HL-60/S4 (cell line): ENCODE data around the gene BDP1.
"Not testable (repeated sequence)": the region's sequence is repeated elsewhere in the genome, so short reads cannot be mapped to it uniquely, and the experiment has no call there.

Source experiments
- in situ Hi-C: fragments of 300-500 bp; cut with MboI; formaldehyde crosslinking; loops from 2 replicates; pipeline ENCODE4 v1.14.3; 2022; ENCODE audit warnings: low sequenced_read_pairs

BDP1 gene

DNA sequence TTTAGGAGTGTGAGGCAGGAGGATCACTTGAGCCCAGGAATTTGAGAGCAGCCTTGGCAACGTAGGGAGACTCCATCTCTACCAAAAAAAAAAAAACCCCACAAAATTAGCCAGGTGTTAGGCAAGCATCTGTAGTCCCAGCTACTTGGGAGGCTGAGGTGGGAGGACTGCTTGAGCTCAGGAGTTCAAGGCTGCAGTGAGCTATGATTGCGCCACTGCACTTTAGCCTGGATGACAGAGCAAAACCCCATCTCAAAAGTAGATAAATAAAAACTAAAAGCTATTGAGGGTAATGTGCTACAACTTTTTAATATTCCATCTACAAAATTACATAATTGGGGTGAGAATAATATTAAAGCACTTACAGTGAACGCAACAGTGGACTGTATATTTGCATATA lies 5.9 kb downstream of the BDP1 start:
- in situ Hi-C loops, result loop anchor here (25.0 kb wide), 1 partner anchor 101 kb away; no protein-coding TSS in a partner anchor

DNA sequence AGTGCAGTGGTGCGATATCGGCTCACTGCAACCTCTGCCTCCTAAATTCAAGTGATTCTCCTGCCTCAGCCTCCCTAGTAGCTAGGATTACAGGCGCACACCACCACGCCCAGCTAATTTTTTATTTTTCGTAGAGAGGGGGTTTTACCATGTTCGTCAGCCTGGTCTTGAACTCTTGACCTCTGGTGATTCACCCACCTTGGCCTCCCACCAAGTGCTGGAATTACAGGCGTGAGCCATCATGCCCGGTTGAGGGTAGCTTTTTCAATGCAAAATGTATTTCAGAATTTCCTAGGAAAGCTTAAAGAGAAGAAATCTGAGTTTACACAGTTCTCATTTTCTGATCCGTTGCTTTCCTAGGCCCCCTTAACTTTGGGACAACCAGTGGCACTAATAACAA lies 15.7 kb downstream of the BDP1 start:
- in situ Hi-C loops, result loop anchor here (25.0 kb wide), 1 partner anchor 91 kb away; no protein-coding TSS in a partner anchor

DNA sequence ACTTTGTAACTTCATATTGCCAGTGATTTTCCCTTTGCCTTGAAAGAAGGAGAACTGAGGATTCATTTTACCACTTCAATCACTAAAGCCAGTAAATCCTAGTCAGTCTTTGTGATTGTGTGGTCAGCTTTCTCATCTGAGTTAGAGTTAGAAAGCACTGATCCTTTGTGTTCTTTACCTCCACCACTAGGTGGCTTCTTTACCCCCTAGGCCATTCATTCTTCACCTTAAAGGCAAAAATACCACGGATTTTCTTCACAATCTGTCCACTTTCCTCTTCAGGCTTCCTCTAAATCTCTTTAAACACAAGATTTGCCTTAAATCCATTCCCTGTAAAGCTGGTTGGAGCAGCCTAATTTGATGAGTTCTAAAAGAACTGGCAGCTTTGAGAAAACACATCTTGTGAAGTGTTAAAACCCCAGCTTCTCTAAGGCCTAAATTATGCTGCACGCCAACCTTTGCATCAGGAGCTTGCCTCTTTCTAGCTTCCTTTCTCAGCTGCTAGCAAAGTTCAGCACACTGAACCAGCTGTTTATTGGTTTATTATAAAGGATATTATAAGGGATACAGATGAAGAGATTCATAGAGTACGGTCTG lies 20.4 kb downstream of the BDP1 start:
- in situ Hi-C loops, result no loop called here

DNA sequence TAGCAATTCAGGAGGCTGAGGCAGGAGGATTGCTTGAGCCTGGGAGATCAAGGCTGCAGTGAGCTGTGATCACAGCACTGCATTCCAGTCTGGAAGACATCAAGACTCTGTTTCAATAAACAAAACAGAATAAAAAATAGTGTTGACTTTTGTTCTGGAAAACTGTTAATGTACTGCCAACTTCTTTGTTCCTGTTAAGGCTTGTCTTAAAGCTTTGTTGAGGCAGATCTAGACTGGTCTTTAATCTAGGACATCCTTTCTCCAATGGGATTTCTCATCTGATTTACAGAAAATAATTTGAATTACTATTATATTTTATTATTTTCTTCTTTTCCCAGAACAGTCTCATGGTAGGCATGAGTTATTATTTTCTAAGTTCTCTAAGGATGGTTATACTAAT lies 26.0 kb downstream of the BDP1 start:
- in situ Hi-C loops, result no loop called here

DNA sequence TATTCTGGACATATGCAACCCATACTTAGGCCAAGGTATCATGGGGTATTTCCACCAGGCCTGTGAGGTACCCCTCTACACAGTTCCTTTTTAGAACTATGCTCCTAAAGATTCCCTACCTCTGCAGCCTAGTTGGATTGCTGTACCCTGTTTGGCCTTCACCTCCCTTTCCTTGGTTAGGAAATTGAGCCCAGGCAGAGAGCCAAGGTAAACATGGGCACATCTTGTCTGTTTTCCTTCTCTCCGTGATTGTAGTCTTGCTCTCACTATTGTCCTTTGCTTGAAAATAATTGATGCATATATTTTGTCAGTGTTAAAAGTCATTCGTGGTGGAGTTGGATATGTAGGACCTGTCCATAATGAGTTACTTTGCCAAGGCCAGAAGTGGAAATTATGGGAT lies 26.7 kb downstream of the BDP1 start:
- in situ Hi-C loops, result no loop called here

DNA sequence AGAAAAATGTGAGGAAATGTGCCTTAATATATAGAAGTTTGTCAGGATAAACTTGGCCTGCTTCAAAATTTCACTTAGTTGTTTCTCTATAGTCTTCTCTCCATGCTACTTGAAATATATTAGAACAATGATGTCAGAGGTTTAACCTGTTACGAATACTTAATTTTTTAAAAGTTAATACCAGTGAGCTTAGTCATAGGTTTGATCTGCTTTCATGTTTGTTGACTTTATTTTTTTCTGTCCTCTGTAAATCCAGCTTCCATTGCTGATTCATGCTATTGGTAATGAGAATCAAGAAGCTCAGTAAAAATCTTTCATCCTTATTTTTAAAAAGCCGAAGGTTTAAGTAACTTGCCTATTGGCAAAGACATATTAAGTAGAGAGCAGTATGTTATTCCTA lies 27.9 kb downstream of the BDP1 start:
- in situ Hi-C loops, result no loop called here

DNA sequence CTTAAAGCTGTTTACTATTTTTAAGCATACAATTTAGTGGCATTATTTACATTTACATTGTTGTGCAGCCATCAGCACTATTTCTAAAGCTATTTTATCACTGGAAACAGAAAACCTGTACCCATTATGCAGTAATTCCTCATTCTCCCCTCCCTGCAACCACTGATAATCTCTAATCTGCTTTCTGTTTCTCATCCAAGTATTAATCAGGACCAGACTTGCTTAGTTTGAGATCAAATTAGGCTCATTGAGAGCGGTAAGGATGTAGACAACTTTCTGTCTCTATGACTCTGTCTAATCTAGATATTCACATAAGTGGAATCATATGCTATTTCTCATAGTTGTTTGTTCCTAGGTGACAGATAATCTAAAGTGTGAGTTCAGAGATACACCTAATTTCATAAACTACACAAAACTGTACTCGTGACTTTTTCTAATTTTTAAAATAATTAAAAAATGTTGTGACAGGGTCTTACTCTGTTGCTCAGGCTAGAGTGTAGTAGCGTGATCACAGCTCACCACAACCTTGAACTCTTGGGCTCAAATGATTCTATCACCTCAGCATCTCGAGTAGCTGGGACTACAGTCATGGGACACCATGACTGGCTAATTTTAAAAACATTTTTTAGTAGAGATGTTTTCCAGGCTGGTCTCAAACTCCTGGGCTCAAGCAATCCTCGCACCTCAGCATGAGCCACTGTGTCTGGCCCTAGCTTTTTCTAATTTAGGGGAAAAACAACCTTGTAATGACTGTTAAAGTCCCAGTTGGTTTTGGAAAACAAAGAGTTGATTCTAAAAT lies 37.6 kb downstream of the BDP1 start:
- in situ Hi-C loops, result no loop called here

DNA sequence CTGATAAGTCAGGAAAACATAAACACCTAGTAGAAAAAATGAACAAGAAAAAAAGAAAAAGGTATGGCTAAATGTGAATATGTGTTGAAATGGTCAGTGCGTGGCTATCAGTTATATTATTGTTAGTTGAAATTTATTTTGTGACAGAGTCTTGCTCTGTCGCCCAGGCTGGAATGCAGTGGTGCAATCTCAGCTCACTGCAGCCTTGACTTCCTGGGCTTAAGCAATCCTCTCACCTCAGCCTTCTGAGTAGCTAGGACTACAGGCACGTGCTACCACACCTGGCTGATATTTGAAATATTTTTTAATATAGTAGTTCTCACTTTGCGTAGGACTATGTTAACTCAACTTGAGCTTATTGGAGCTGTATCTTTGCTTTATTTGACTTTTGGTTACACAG lies 38.8 kb downstream of the BDP1 start:
- in situ Hi-C loops, result not testable (repeated sequence)

DNA sequence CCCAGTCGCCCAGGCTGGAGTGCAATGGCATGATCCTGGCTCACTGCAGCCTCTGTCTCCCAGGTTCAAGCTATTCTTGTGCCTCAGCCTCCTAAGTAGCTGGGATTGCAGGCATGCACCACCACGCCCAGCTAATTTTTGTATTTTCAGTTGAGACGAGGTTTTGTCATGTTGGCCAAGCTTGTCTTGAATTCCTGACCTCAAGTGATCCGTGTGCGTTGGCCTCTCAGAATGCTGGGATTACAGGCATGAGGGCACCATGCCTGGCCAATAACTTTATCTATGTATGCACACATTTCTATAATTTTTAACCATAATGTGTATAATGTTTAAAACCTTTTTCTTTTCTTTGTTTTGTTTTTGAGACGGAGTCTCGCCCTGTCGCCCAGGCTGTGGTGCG lies 43.3 kb downstream of the BDP1 start:
- in situ Hi-C loops, result not testable (repeated sequence)

DNA sequence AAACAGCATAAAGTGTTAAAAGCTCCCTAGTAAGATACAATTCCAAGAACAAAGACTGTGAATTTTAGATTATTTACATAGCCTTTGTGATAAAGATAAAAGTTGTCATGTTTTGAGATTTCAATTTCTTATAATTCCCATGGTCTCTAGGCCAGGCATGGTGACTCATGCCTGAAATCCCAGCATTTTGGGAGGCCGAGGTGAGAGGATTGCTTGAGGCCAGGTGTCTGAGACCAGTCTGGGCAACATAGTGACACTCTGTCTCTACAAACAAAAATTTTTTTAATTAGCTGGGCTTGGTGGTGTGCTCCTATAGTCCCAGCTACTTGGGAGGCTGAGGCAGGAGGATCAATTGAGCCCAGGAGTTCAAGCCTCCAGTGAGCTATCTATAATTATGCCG lies 48.1 kb downstream of the BDP1 start:
- in situ Hi-C loops, result no loop called here

DNA sequence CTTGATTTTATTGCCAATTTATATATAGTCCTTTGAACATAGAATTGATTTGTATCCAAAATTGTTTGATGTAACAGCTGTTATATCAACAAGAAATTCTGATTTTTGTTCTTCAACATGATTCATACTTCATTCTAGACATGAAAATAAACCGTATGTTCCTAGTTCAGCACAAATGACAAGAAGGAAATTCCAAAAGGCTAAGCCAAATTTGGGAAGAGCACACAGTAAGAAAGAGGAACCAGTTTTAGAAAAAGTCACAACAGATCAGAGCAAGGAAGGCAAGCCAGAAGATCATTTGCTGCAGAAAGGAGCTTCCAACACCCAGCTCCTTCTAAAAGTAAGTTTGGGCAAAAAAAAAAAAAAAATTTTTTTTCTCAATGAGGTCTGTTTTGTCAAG lies 66.7 kb downstream of the BDP1 start:
- in situ Hi-C loops, result no loop called here

DNA sequence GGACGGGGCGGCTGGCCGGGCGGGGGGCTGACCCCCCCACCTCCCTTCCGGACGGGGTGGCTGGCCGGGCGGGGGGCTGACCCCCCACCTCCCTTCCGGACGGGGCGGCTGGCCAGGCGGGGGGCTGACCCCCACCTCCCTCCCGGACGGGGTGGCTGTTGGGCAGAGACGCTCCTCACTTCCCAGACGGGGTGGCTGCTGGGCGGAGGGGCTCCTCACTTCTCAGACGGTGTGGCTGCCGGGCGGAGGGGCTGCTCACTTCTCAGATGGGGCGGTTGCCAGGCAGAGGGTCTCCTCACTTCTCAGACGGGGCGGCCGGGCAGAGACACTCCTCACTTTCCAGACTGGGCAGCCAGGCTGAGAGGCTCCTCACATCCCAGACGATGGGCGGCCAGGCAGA lies 70.2 kb downstream of the BDP1 start:
- in situ Hi-C loops, result not testable (repeated sequence)

DNA sequence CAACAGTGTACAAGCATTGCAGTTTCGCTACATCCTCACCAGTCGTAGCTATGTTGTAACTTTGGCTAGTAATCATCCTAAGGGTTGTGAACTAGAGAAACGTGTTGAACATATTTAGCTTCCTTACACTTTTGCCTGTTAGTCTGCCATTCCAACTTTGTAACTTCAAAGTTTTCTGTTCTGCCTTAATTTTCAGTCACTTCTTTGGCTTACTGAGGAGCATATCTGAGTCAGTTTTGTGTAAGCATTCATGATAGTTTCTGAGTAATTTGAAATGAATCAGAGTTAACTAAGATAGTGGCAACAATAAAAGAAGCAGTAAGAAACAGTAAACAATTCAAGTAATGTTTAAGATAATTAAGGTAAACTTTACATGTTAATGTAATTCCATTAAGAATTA lies 72.8 kb downstream of the BDP1 start:
- in situ Hi-C loops, result no loop called here

DNA sequence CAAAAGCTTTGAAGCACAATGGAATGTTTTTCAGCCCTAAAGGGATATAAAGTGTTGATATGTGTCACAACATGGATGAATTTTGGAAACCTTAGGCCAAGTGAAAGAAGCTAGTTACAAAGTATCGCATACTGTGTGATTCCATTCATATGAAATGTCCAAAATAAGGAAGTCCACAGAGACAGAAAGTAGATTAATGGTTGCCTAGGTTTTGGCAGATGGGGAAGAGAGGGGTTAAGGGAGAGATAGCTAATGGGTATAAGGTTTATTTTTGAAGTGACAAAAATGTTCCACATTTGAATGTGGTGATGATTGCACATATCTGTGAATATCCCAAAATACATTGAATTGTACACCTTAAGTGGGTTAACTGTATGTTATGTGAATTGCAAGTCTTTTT lies 74.2 kb downstream of the BDP1 start:
- in situ Hi-C loops, result no loop called here

DNA sequence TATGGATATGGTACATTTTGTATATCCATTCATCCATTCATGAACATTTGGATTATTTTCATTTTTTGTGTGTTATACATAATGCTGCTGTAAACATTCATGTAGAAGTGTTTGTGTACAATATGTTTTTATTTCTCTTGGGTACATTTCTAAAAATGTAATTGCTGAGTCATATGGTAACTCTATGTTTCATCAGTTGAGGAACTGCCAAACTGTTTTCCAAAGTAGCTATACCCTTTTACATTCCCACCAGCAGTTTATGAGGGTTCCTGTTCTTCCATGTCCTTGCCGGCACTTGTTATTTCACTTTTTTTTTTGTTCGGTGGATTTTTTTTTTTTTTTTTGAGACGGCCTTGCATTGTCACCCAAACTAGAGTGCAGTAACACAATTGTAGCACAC lies 77.7 kb downstream of the BDP1 start:
- in situ Hi-C loops, result no loop called here

DNA sequence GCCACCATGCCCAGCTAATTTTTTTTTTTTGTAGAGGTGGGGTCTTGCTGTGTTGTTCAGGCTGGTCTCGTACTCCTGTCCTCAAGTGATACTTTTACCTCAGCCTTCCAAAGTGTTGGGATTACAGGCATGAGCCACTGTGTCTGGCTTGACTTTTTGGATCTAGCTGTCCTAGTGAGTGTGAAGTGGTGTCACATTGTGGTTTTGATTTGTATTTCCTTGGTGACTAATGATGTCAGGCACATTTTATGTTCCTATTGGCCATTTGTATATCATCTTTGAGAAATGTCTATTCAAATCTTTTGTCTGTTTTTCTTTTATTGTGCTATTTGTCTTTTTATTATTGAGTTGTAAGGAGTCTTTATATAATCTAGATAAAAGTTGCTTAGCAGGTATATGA lies 78.2 kb downstream of the BDP1 start:
- in situ Hi-C loops, result no loop called here

DNA sequence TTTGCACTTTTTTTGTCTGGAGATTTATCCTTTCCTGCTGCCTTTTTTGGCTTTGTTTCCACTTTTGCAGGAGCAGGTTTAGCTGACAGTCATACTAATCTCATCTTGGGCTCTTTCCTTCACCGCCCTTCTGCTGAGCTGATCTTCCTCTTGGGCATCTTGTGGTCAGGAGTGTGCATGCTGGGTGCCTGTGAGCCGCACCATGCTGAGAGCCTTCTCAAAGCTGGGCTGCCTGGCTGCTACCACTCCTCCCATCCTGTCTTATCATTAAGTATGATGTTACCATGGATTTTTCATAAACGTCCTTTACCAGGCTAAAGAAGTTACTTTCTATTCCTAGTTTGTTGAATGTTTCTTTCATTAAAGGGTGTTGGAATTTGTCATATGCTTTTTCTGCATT lies 82.2 kb downstream of the BDP1 start:
- in situ Hi-C loops, result no loop called here

DNA sequence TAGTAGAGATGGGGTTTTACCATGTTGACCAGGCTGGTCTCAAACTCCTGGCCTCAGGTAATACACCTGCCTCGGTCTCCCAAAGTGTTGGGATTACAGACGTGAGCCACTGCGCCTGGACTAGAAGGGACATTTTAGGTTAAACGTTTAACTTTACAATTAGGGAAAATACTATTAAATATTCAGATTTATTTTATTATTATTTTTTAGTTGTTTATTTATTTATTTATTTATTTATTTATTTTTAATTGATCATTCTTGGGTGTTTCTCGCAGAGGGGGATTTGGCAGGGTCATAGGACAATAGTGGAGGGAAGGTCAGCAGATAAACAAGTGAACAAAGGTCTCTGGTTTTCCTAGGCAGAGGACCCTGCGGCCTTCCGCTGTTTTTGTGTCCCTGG lies 95.4 kb downstream of the BDP1 start:
- in situ Hi-C loops, result loop anchor here (25.0 kb wide), 1 partner anchor 89 kb away; the partner anchor contains the start of gene BDP1

DNA sequence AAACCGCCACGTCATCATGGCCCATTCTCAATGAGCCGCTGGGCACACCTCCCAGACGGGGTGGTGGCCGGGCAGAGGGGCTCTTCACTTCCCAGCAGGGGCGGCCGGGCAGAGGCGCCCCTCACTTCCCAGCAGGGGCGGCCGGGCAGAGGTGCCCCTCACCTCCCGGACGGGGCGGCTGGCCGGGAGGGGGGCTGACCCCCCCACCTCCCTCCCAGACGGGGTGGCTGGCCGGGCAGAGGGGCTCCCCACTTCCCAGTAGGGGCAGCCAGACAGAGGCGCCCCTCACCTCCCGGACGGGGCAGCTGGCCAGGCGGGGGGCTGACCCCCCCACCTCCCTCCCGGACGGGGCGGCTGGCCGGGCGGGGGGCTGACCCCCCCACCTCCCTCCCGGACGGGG lies 96.1 kb downstream of the BDP1 start:
- in situ Hi-C loops, result loop anchor here (25.0 kb wide), 1 partner anchor 89 kb away; the partner anchor contains the start of gene BDP1

DNA sequence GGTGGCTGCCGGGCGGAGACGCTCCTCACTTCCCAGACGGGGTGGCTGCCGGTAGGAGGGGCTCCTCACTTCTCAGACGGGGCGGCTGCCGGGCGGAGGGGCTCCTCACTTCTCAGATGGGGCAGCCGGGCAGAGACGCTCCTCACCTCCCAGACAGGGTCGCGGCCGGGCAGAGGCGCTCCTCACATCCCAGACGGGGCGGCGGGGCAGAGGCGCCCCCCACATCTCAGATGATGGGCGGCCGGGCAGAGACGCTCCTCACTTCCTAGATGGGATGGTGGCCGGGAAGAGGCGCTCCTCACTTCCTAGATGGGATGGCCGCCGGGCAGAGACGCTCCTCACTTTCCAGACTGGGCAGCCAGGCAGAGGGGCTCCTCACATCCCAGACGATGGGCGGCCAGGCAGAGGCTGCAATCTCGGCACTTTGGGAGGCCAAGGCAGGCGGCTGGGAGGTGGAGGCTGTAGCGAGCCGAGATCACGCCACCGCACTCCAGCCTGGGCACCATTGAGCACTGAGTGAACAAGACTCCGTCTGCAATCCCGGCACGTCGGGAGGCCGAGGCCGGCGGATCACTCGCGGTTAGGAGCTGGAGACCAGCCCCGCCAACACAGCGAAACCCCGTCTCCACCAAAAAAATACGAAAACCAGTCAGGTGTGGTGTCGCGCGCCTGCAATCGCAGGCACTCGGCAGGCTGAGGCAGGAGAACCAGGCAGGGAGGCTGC lies 96.7 kb downstream of the BDP1 start:
- in situ Hi-C loops, result loop anchor here (25.0 kb wide), 1 partner anchor 90 kb away; the partner anchor contains the start of gene BDP1

DNA sequence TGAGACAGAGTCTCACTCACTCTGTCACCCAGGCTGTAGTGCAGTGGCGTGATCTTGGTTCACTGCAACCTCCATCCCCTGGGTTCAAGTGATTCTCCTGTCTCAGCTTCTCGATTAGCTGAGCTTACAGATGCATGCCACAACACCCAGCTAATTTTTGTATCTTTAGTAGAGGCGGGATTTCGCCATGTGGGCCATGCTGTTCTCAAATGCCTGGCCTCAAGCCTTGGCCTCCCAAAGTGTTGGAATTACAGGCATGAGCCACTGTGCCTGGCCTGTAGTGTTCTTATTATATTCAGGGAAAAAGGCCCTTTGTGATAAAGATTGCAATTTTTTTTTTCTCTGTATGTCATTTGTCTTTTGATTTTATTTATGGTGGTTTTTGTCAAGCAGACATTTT lies 107.7 kb downstream of the BDP1 start:
- in situ Hi-C loops, result loop anchor here (25.0 kb wide), 1 partner anchor 101 kb away; the partner anchor contains the start of gene BDP1

DNA sequence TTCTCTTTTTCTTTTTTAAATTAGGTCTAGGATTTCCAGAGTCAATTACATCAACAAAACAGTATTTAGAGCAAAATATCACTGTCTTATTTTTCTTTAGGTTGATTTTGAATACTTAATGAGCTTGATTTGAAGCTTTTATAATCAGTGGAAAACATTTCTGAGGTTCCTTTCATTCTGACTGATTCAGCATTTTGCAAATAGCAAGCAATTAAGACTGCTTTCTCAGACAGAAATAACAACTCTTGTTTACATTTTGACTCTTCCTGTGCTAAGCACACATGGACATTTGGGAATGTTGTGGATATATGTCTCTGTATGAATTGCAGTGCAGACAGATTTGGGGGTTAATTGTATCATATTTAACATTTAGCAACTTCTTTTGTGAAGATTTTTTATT lies 109.4 kb downstream of the BDP1 start:
- in situ Hi-C loops, result loop anchor here (25.0 kb wide), 1 partner anchor 103 kb away; the partner anchor contains the start of gene BDP1
